ENCODE results near the gene CDKN1B. TPM values are rescaled to one million over a fixed set of nuclear protein-coding genes. Genes with fewer than 3 reads are reported as not detected.

Gene CDKN1B
- total and polyA plus RNA-seq, 2 of the 4 experiments (the other 2 are of a cell fraction), result 13.9 to 17.4 TPM

- ChIA-PET POLR2A (ENCODE audit: unreplicated experiment) (no interaction called here), CTCF (interaction anchor here (0.6 to 2.4 kb wide), 3 partner anchors 13 to 343 kb away, joined by 3 to 12 read pairs (median 3); no protein-coding TSS in a partner anchor)
- Histone ChIP-seq H3K56ac (ENCODE audit: extremely low read depth, insufficient read depth, low read length) (peak overlapping the region; percentile 88), H3K14ac (replicated peaks; ENCODE audit: low read depth, low read length) (peak overlapping the region; percentile 98), H4K8ac (ENCODE audit: low read depth in 2 of 2, low read length in 2 of 2) (peak overlapping the region; percentile 22 to 54; a peak in 2 of 4 replicates), H3K9ac (ENCODE audit: low read depth, low read length) (peak overlapping the region; percentile 100), H3K9me1 (ENCODE audit: insufficient read depth, low read length) (peaks cover 3% of the 10 kb centered on the region; the same call in 1 of the 2 replicates), H3K27ac (ENCODE audit: insufficient read depth, low read length) (peak overlapping the region; percentile 98), H2AK9ac (replicated peaks; ENCODE audit: low read depth, low read length, poor library complexity) (peak overlapping the region; percentile 99), H3K4ac (ENCODE audit: low read depth, low read length) (peak overlapping the region; percentile 92), H3K4me1 (ENCODE audit: control insufficient read depth, insufficient read depth, low read length) (peaks cover 17% of the 10 kb centered on the region), H2BK120ac (ENCODE audit: low read depth, low read length) (peak overlapping the region; percentile 67), H3K23ac (ENCODE audit: low read depth, low read length) (peak overlapping the region; percentile 96), H3K79me1 (ENCODE audit: low read depth in 1 of 2, low read length in 2 of 2) (peaks cover 6 to 27% of the 10 kb centered on the region in 2 experiments), H3K36me3 (ENCODE audit: control insufficient read depth, insufficient read depth, low read length) (peaks cover 20% of the 10 kb centered on the region), H3K9me3 (ENCODE audit: control insufficient read depth, insufficient read depth, low read length) (no peaks in the 10 kb centered on the region), H3K4me2 (ENCODE audit: low read depth, low read length) (peak overlapping the region; percentile 99), H4K5ac (ENCODE audit: low read depth, low read length) (peak overlapping the region; percentile 8), H2BK20ac (ENCODE audit: low read depth, low read length) (0 out of 2 replicates have a peak overlapping the region, but pooled peaks have one; percentile 8), H4K20me1 (ENCODE audit: insufficient read depth, low read length) (peaks cover 24% of the 10 kb centered on the region; the same call in 1 of the 2 replicates), H4K91ac (ENCODE audit: insufficient read depth, low read depth, low read length) (peak overlapping the region; percentile 77), H2AK5ac (ENCODE audit: low read depth, low read length) (peak overlapping the region; percentile 55), H2AFZ (replicated peaks; ENCODE audit: low read length, poor library complexity) (no peak overlapping the region), H2BK15ac (ENCODE audit: low read depth, low read length) (peak overlapping the region; percentile 71; the same call in 1 of the 3 replicates), H3K18ac (ENCODE audit: low read depth, low read length) (peak overlapping the region; percentile 68), H2BK5ac (ENCODE audit: low read depth, low read length, poor library complexity, severe bottlenecking) (peak overlapping the region; percentile 96), H3K27me3 (ENCODE audit: control insufficient read depth, insufficient read depth, low read length) (no peaks in the 10 kb centered on the region), H3K4me3 (ENCODE audit: insufficient read depth, low read depth, low read length) (peak overlapping the region; percentile 84)
- ATAC-seq (ENCODE audit: low read depth), result no peak
- in situ Hi-C loops (cut with MboI; ENCODE audit: low sequenced_read_pairs) (loop anchor here (25.0 kb wide), 1 partner anchor 1006 kb away; no protein-coding TSS in a partner anchor), dilution Hi-C loops (cut with HindIII; ENCODE audit: low sequenced_read_pairs, unreplicated experiment) (no loop called here), intact Hi-C loops (cut with micrococcal nuclease) (loop anchor here (5.0 kb wide), 1 partner anchor 179 kb away; no protein-coding TSS in a partner anchor)
- BruUV-seq (replicated peaks), result no TSS peak
- peak; percentile 42 for TF ChIP-seq CHD1 (IDR thresholded peaks at IDR 0.05; ENCODE audit: low read depth, low read length)
- no peak for TF ChIP-seq FOS (IDR thresholded peaks at IDR 0.05; ENCODE audit: low read depth, low read length)
- no peak for DNase-seq
- no CpG with 5 or more reads among the region's 9 CpGs for WGBS, 2 experiments (ENCODE audit: extremely low coverage in 2 of 2, insufficient read length in 1 of 2)
These were observed 1.2 kb downstream of the CDKN1B start for GRCh38 chr12:12718381-12718759.
